GM12878 (cell line): ENCODE measurements around the gene PLEKHJ1. TPM values are rescaled to one million over a fixed set of nuclear protein-coding genes. Genes with fewer than 3 reads are reported as not detected.
A peak's percentile ranks its signal among the peaks of the same experiment; 100 is the strongest.

ENCODE experiments used
- EZH2 ChIP-seq: IDR thresholded peaks from 2 replicates; pipeline ENCODE4 v1.6.1; 2012; ENCODE audit warnings: low read depth, mild to moderate bottlenecking, control low read depth, inconsistent platforms, low read length, borderline replicate concordance; ENCODE audit not compliant: control insufficient read depth
- JUNB ChIP-seq: IDR thresholded peaks from 2 replicates; pipeline ENCODE4 v1.6.1; 2016; ENCODE audit warnings: antibody characterized with exemption, mild to moderate bottlenecking
- MEF2A ChIP-seq: IDR thresholded peaks from 2 replicates; pipeline ENCODE4 v1.6.1; 2011; ENCODE audit warnings: low read depth, mild to moderate bottlenecking, low read length, moderate library complexity; ENCODE audit not compliant: insufficient read depth
- MYC ChIP-seq: IDR thresholded peaks from 2 replicates; pipeline ENCODE4 v1.6.1; 2011; ENCODE audit warnings: mild to moderate bottlenecking, low read length, moderate library complexity, inconsistent platforms; ENCODE audit not compliant: insufficient read depth, insufficient replicate concordance, insufficient read length, severe bottlenecking
- NR2C1 ChIP-seq: fragments of 450-650 bp; IDR thresholded peaks from 2 replicates; pipeline ENCODE4 v1.6.1; 2017; ENCODE audit warnings: antibody characterized with exemption, mild to moderate bottlenecking, moderate library complexity
- PAX8 ChIP-seq: fragments of 450-650 bp; IDR thresholded peaks from 2 replicates; pipeline ENCODE4 v1.6.1; 2017; ENCODE audit warnings: mild to moderate bottlenecking, moderate library complexity
- POLR2AphosphoS5 ChIP-seq: IDR thresholded peaks from 2 replicates; pipeline ENCODE4 v1.6.1; 2011; ENCODE audit warnings: mild to moderate bottlenecking, low read length, inconsistent platforms
- RAD21 ChIP-seq: IDR thresholded peaks from 2 replicates; pipeline ENCODE4 v1.6.1; 2011; ENCODE audit warnings: mild to moderate bottlenecking, low read depth, low read length, moderate library complexity; ENCODE audit not compliant: insufficient read depth
- SMARCA5 ChIP-seq: fragments of 450-650 bp; IDR thresholded peaks from 2 replicates; pipeline ENCODE4 v1.6.1; 2017; ENCODE audit warnings: mild to moderate bottlenecking
- SMC3 ChIP-seq: IDR thresholded peaks from 2 replicates; pipeline ENCODE4 v1.6.1; 2011; ENCODE audit warnings: low read length, improper control_type of control experiment, borderline replicate concordance
- WRNIP1 ChIP-seq: IDR thresholded peaks from 2 replicates; pipeline ENCODE4 v1.6.1; 2011; ENCODE audit warnings: low read depth, low read length, improper control_type of control experiment, borderline replicate concordance
- ZNF217 ChIP-seq: fragments of 450-650 bp; IDR thresholded peaks from 2 replicates; pipeline ENCODE4 v1.6.1; 2017; ENCODE audit warnings: antibody characterized with exemption, mild to moderate bottlenecking
- ZNF24 ChIP-seq: fragments of 450-650 bp; IDR thresholded peaks from 2 replicates; pipeline ENCODE4 v1.6.1; 2017; ENCODE audit warnings: antibody characterized with exemption, mild to moderate bottlenecking
- ZNF384 ChIP-seq: IDR thresholded peaks from 2 replicates; pipeline ENCODE4 v1.6.1; 2012; ENCODE audit warnings: low read depth, mild to moderate bottlenecking, low read length, improper control_type of control experiment, borderline replicate concordance
- ZSCAN29 ChIP-seq: fragments of 450-650 bp; IDR thresholded peaks from 2 replicates; pipeline ENCODE4 v1.6.1; 2017; ENCODE audit warnings: mild to moderate bottlenecking, moderate library complexity
- polyA plus RNA-seq, 11 experiments: library from polyadenylated mRNA; depleted of rRNA in 4 of 11; unstranded in 6 of 11; stranded (reverse) in 5 of 11; fragments of >200 nt; fragmentation: Nextera tagmentation in 4 of 11; fragmentation: Illumina TruSeq in 1 of 11; extraction: Ambion mirVana in 4 of 11; extraction: Trizol in 1 of 11; gene quantifications; 1 replicate in 1 of 11; 2 replicates in 10 of 11; pipeline versions ENCODE4 v1.2.1 to v1.2.3, GENCODE V29; 2011 to 2016; ENCODE audit warnings: inconsistent platforms in 2 of 11, missing spikeins in 2 of 11, low read depth in 1 of 11
- total RNA-seq, 4 experiments: library from RNA; depleted of rRNA in 3 of 4; stranded (reverse); fragments of >200 nt in 3 of 4; fragmentation: Illumina TruSeq in 1 of 4; extraction: Trizol in 1 of 4; gene quantifications; 2 replicates each; pipeline versions ENCODE4 v1.2.1 to v1.2.3, GENCODE V29; 2013 to 2021
- TF ChIP-seq, protein P1 (sequence below): fragments of 450-650 bp; IDR thresholded peaks from 2 replicates; pipeline ENCODE4 v1.6.1; 2016; ENCODE audit warnings: mild to moderate bottlenecking, moderate library complexity, borderline replicate concordance
- TF ChIP-seq, protein P2 (sequence below): fragments of 450-650 bp; IDR thresholded peaks from 2 replicates; pipeline ENCODE4 v1.6.1; 2018; ENCODE audit warnings: mild to moderate bottlenecking, low read depth, moderate library complexity; ENCODE audit not compliant: partially characterized antibody
- TF ChIP-seq, protein P3 (sequence below): fragments of 450-650 bp; IDR thresholded peaks from 2 replicates; pipeline ENCODE4 v1.6.1; 2017; ENCODE audit warnings: low read depth, mild to moderate bottlenecking, moderate library complexity

Gene PLEKHJ1
- total and polyA plus RNA-seq, 10 of the 15 experiments (the other 5 are each of a cell fraction or from before 2014, with no cell fraction given): 1.3 to 133 (median 75.0) TPM

DNA sequence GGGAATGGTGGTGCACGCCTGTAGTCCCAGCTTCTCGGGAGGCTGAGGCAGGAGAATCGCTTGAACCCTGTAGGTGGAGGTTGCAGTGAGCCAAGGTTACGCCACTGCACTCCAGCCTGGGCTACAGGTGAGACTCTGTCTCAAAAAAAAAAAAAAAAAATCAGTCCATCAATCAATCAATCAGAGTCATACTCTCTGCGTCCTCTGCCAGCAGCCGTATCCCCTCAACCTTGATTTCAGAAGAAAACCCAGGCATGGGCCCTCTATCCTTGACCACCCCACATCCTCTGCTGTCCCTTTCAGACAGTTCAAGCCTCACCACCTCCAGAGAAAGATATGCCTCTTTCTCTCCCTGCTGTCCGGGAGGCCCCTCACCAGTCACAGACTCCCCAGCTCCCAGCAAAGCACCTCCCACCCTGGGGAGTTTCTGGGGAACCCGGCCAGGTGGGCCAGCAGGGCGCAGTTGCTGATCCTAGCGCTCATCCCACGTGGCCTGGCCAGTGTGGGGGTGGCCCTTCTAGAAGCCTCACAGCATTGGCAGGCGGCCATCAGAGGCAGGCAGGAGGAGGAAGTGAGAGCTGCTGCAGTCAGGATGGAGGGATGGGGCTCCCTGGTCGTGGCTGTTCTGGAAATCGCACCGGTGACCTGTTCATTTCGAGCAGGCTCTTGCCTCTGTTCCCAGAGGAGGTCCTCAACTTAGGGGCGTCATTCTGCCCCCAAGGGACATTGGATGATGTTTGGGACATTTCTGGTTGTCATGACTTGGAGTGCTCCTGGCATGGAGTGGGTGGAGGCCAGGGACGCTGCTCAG, 30.3 kb upstream of the PLEKHJ1 start (continued):
- TF ChIP-seq, protein P1, sequence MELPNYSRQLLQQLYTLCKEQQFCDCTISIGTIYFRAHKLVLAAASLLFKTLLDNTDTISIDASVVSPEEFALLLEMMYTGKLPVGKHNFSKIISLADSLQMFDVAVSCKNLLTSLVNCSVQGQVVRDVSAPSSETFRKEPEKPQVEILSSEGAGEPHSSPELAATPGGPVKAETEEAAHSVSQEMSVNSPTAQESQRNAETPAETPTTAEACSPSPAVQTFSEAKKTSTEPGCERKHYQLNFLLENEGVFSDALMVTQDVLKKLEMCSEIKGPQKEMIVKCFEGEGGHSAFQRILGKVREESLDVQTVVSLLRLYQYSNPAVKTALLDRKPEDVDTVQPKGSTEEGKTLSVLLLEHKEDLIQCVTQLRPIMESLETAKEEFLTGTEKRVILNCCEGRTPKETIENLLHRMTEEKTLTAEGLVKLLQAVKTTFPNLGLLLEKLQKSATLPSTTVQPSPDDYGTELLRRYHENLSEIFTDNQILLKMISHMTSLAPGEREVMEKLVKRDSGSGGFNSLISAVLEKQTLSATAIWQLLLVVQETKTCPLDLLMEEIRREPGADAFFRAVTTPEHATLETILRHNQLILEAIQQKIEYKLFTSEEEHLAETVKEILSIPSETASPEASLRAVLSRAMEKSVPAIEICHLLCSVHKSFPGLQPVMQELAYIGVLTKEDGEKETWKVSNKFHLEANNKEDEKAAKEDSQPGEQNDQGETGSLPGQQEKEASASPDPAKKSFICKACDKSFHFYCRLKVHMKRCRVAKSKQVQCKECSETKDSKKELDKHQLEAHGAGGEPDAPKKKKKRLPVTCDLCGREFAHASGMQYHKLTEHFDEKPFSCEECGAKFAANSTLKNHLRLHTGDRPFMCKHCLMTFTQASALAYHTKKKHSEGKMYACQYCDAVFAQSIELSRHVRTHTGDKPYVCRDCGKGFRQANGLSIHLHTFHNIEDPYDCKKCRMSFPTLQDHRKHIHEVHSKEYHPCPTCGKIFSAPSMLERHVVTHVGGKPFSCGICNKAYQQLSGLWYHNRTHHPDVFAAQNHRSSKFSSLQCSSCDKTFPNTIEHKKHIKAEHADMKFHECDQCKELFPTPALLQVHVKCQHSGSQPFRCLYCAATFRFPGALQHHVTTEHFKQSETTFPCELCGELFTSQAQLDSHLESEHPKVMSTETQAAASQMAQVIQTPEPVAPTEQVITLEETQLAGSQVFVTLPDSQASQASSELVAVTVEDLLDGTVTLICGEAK: no peak
- TF ChIP-seq MYC: peak; percentile 36
- TF ChIP-seq ZNF24: no peak
- TF ChIP-seq ZSCAN29: no peak
- no peak for TF ChIP-seq NR2C1
- TF ChIP-seq, protein P2, sequence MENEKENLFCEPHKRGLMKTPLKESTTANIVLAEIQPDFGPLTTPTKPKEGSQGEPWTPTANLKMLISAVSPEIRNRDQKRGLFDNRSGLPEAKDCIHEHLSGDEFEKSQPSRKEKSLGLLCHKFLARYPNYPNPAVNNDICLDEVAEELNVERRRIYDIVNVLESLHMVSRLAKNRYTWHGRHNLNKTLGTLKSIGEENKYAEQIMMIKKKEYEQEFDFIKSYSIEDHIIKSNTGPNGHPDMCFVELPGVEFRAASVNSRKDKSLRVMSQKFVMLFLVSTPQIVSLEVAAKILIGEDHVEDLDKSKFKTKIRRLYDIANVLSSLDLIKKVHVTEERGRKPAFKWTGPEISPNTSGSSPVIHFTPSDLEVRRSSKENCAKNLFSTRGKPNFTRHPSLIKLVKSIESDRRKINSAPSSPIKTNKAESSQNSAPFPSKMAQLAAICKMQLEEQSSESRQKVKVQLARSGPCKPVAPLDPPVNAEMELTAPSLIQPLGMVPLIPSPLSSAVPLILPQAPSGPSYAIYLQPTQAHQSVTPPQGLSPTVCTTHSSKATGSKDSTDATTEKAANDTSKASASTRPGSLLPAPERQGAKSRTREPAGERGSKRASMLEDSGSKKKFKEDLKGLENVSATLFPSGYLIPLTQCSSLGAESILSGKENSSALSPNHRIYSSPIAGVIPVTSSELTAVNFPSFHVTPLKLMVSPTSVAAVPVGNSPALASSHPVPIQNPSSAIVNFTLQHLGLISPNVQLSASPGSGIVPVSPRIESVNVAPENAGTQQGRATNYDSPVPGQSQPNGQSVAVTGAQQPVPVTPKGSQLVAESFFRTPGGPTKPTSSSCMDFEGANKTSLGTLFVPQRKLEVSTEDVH: no peak
- TF ChIP-seq SMARCA5: no peak
- 0 out of 2 replicates have a peak, but pooled peaks have one; percentile 1 for TF ChIP-seq RAD21
- TF ChIP-seq EZH2: no peak
- TF ChIP-seq POLR2AphosphoS5: peak; percentile 47; the same call in 1 of the 2 replicates
- TF ChIP-seq SMC3: no peak
- TF ChIP-seq, protein P3, sequence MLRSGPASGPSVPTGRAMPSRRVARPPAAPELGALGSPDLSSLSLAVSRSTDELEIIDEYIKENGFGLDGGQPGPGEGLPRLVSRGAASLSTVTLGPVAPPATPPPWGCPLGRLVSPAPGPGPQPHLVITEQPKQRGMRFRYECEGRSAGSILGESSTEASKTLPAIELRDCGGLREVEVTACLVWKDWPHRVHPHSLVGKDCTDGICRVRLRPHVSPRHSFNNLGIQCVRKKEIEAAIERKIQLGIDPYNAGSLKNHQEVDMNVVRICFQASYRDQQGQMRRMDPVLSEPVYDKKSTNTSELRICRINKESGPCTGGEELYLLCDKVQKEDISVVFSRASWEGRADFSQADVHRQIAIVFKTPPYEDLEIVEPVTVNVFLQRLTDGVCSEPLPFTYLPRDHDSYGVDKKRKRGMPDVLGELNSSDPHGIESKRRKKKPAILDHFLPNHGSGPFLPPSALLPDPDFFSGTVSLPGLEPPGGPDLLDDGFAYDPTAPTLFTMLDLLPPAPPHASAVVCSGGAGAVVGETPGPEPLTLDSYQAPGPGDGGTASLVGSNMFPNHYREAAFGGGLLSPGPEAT: peak; percentile 91
- TF ChIP-seq WRNIP1: no peak
- no peak for TF ChIP-seq ZNF217
- no peak for TF ChIP-seq PAX8
- no peak for TF ChIP-seq JUNB
- TF ChIP-seq MEF2A: no peak
- TF ChIP-seq ZNF384: no peak
